GM23338 (cell line): ENCODE data around the gene RELL2. TPM values are rescaled to one million over a fixed set of nuclear protein-coding genes. Genes with fewer than 3 reads are reported as not detected.

Experiments used
- ATAC-seq: fragments of 200-7000 bp; cut with Tn5 transposase; 3 replicates; pipeline ENCODE4 v1.9.1; 2020
- DNase-seq: peaks from one replicate; pipeline ENCODE4 v3.0.0-alpha.2; 2015; ENCODE audit warnings: low spot score
- H2AFZ ChIP-seq: fragments of 200-600 bp; sonication (generic); 2 replicates; pipeline ENCODE4 v1.8.0; 2016; ENCODE audit warnings: antibody characterized with exemption, mild to moderate bottlenecking, moderate library complexity
- H3F3A ChIP-seq: fragments of 200-600 bp; sonication (generic); replicated peaks from 2 replicates; pipeline ENCODE4 v1.8.0; 2017; ENCODE audit warnings: antibody characterized with exemption, mixed run types, low read depth
- H3K27ac ChIP-seq: fragments of 200-600 bp; sonication (generic); 2 replicates; pipeline ENCODE4 v1.6.1; 2016; ENCODE audit warnings: low read depth
- H3K27me3 ChIP-seq: fragments of 200-600 bp; sonication (generic); 2 replicates; pipeline ENCODE4 v1.8.0; 2016; ENCODE audit warnings: mild to moderate bottlenecking, mixed run types, moderate library complexity; ENCODE audit not compliant: insufficient read depth
- H3K36me3 ChIP-seq: fragments of 200-600 bp; sonication (generic); 2 replicates; pipeline ENCODE4 v1.8.0; 2016; ENCODE audit warnings: mild to moderate bottlenecking; ENCODE audit not compliant: insufficient read depth
- H3K4me1 ChIP-seq: fragments of 200-600 bp; sonication (generic); 2 replicates; pipeline ENCODE4 v1.8.0; 2016; ENCODE audit warnings: mild to moderate bottlenecking, moderate library complexity; ENCODE audit not compliant: insufficient read depth
- H3K4me2 ChIP-seq: fragments of 200-600 bp; sonication (generic); 2 replicates; pipeline ENCODE4 v1.7.1; 2017; ENCODE audit warnings: mixed run types
- H3K4me3 ChIP-seq: fragments of 200-600 bp; sonication (generic); 2 replicates; pipeline ENCODE4 v1.6.1; 2016; ENCODE audit warnings: mixed run types
- H3K79me2 ChIP-seq: fragments of 200-600 bp; sonication (generic); replicated peaks from 2 replicates; pipeline ENCODE4 v1.8.0; 2017; ENCODE audit warnings: mild to moderate bottlenecking; ENCODE audit not compliant: insufficient read depth
- H3K9me2 ChIP-seq: fragments of 200-600 bp; sonication (generic); 2 replicates; pipeline ENCODE4 v1.8.0; 2017; ENCODE audit not compliant: insufficient read depth
- H4K20me1 ChIP-seq: fragments of 200-600 bp; sonication (generic); replicated peaks from 2 replicates; pipeline ENCODE4 v1.8.0; 2017; ENCODE audit warnings: mild to moderate bottlenecking; ENCODE audit not compliant: insufficient read depth
- H3K27ac Mint-ChIP-seq: 2 replicates; pipeline ENCODE4 v1.8.0; 2020; ENCODE audit warnings: inconsistent platforms, mild to moderate bottlenecking, moderate library complexity, mixed read lengths
- H3K27me3 Mint-ChIP-seq: 3 replicates; pipeline ENCODE4 v1.8.0; 2022; ENCODE audit warnings: low read depth, mild to moderate bottlenecking, moderate library complexity, mixed read lengths, inconsistent platforms; ENCODE audit not compliant: insufficient read depth, poor library complexity
- H3K36me3 Mint-ChIP-seq: 3 replicates; pipeline ENCODE4 v1.8.0; 2021; ENCODE audit warnings: low read depth, mild to moderate bottlenecking, inconsistent platforms, moderate library complexity, mixed read lengths
- H3K4me1 Mint-ChIP-seq: 3 replicates; pipeline ENCODE4 v1.8.0; 2020; ENCODE audit warnings: mild to moderate bottlenecking, inconsistent platforms, mixed read lengths
- H3K4me3 Mint-ChIP-seq: 3 replicates; pipeline ENCODE4 v1.8.0; 2021; ENCODE audit warnings: moderate library complexity, mild to moderate bottlenecking, inconsistent platforms, mixed read lengths
- H3K9me3 Mint-ChIP-seq: 3 replicates; pipeline ENCODE4 v1.8.0; 2020; ENCODE audit warnings: moderate library complexity, mild to moderate bottlenecking, inconsistent platforms, mixed read lengths
- CREB1 ChIP-seq: fragments of 250-450 bp; sonication (Bioruptor Pico); IDR thresholded peaks from 2 replicates; pipeline ENCODE4 v1.5.0; 2020; ENCODE audit warnings: low read depth, mild to moderate bottlenecking, moderate library complexity
- EZH2phosphoT487 ChIP-seq: fragments of 200-600 bp; sonication (generic); IDR thresholded peaks from one replicate; pipeline ENCODE4 v1.8.1; 2018; ENCODE audit warnings: antibody characterized with exemption; ENCODE audit not compliant: unreplicated experiment
- NANOG ChIP-seq: IDR thresholded peaks from 2 replicates; pipeline ENCODE4 v1.6.1; 2016; ENCODE audit warnings: antibody characterized with exemption, borderline replicate concordance
- POLR2AphosphoS5 ChIP-seq: IDR thresholded peaks from 2 replicates; pipeline ENCODE4 v1.6.1; 2016; ENCODE audit warnings: antibody characterized with exemption, low read depth
- ZNF114 ChIP-seq: fragments of 250-450 bp; sonication (Bioruptor Pico); IDR thresholded peaks from 2 replicates; pipeline ENCODE4 v1.5.0; 2020; ENCODE audit warnings: mild to moderate bottlenecking, moderate library complexity
- ZNF331 ChIP-seq: fragments of 250-450 bp; sonication (Bioruptor Pico); IDR thresholded peaks from 2 replicates; pipeline ENCODE4 v1.5.0; 2020; ENCODE audit warnings: low read depth, mild to moderate bottlenecking, moderate library complexity
- polyA plus RNA-seq: library from polyadenylated mRNA; unstranded; fragments of >200 nt; fragmentation: Nextera tagmentation; extraction: Ambion mirVana; gene quantifications from 2 replicates; pipeline ENCODE4 v1.2.1, GENCODE V29; 2016
- total RNA-seq: library from RNA; depleted of rRNA; stranded (reverse); fragments of >200 nt; shearing (Covaris generic); gene quantifications from 2 replicates; pipeline ENCODE4 v1.2.3, GENCODE V29; 2014
- TF ChIP-seq, protein P1 (sequence below), 2 experiments: fragments of 200-600 bp in 1 of 2; sonication (generic) in 1 of 2; conservative IDR thresholded peaks; 2 replicates each; pipeline versions ENCODE4 v1.5.1 to v1.6.1; 2016 to 2017; ENCODE audit warnings: antibody characterized with exemption in 2 of 2, low read depth in 2 of 2, mild to moderate bottlenecking in 2 of 2, moderate library complexity in 1 of 2
- TF ChIP-seq, protein P2 (sequence below): IDR thresholded peaks from one replicate; pipeline ENCODE4 v1.6.1; 2018; ENCODE audit warnings: antibody characterized with exemption; ENCODE audit not compliant: unreplicated experiment
- TF ChIP-seq, protein P3 (sequence below): IDR thresholded peaks from 2 replicates; pipeline ENCODE4 v1.6.1; 2016; ENCODE audit warnings: antibody characterized with exemption

The RELL2 gene
- total and polyA plus RNA-seq, 2 experiments from 2014 or later, result 20.4 to 30.6 TPM

DNA sequence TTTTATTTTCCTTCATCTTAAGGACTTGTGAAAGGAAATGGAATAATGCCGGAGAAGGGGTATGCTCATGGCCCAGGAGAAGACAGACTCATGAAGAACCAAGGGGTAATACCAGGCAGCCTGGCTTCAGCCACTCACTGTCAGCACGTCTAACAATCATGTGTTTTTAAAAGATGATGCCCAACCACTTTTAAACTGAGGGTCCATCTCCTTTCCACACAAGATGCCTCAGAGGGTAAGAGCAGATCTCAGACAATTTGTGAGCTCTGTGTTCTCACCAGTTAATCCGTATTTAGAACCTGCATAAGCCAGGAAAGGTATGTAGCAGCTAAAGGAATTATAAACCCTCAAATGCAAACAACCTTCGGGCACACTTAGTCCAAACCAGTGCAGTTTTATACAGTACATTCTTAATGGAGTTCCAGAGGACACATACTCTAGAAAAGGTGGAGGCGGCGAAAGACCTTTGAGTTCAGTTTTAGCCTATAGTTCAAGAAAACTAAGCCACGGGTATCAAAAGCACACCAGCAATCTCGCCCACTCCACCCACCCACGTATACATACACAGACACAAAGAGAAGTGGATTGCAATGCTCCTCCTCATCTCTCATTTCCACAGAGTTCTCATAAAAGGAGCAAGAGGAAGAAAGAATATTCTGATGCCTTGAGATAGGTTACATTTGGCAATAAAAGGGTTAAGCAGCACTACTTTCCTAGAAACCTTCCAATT is 20.6 kb upstream of the RELL2 start (continued):
- TF ChIP-seq, protein P1, sequence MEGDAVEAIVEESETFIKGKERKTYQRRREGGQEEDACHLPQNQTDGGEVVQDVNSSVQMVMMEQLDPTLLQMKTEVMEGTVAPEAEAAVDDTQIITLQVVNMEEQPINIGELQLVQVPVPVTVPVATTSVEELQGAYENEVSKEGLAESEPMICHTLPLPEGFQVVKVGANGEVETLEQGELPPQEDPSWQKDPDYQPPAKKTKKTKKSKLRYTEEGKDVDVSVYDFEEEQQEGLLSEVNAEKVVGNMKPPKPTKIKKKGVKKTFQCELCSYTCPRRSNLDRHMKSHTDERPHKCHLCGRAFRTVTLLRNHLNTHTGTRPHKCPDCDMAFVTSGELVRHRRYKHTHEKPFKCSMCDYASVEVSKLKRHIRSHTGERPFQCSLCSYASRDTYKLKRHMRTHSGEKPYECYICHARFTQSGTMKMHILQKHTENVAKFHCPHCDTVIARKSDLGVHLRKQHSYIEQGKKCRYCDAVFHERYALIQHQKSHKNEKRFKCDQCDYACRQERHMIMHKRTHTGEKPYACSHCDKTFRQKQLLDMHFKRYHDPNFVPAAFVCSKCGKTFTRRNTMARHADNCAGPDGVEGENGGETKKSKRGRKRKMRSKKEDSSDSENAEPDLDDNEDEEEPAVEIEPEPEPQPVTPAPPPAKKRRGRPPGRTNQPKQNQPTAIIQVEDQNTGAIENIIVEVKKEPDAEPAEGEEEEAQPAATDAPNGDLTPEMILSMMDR (conservative IDR thresholded peaks at IDR 0.05; ENCODE audit: low read depth in 2 of 2), result no peak
- TF ChIP-seq EZH2phosphoT487 (no peak), ZNF331 (CRISPR knock-in tag) (no peak), NANOG (no peak)
- TF ChIP-seq, protein P2, sequence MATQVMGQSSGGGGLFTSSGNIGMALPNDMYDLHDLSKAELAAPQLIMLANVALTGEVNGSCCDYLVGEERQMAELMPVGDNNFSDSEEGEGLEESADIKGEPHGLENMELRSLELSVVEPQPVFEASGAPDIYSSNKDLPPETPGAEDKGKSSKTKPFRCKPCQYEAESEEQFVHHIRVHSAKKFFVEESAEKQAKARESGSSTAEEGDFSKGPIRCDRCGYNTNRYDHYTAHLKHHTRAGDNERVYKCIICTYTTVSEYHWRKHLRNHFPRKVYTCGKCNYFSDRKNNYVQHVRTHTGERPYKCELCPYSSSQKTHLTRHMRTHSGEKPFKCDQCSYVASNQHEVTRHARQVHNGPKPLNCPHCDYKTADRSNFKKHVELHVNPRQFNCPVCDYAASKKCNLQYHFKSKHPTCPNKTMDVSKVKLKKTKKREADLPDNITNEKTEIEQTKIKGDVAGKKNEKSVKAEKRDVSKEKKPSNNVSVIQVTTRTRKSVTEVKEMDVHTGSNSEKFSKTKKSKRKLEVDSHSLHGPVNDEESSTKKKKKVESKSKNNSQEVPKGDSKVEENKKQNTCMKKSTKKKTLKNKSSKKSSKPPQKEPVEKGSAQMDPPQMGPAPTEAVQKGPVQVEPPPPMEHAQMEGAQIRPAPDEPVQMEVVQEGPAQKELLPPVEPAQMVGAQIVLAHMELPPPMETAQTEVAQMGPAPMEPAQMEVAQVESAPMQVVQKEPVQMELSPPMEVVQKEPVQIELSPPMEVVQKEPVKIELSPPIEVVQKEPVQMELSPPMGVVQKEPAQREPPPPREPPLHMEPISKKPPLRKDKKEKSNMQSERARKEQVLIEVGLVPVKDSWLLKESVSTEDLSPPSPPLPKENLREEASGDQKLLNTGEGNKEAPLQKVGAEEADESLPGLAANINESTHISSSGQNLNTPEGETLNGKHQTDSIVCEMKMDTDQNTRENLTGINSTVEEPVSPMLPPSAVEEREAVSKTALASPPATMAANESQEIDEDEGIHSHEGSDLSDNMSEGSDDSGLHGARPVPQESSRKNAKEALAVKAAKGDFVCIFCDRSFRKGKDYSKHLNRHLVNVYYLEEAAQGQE, result no peak

DNA sequence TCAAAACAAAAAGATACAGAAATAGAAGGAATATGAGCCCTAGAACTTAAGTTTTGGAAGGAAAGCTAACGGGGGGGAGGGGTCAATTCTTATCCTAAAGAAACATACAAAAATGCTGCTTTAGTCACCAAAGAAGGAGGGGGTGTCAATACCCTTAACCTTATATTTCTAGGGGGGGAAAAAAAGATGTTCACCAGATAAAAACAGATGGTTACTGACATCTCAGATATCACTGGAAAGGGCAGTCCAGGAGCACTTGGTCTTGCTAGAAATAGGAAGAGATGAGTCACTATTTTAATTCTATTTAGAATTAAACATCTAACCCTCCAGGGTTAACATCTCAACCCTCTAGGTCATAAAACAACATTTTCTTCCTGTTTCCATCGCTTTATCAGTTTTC is 19.7 kb upstream of the RELL2 start:
- no peaks in the 10 kb centered on the region for H3K9me2 ChIP-seq
- no peaks in the 10 kb centered on the region for H3K27me3 ChIP-seq
- H3K27ac ChIP-seq, result peak overlapping the region; percentile 91; the same call in 1 of the 2 replicates
- H3K36me3 ChIP-seq, result peaks cover 11% of the 10 kb centered on the region; the same call in 1 of the 2 replicates
- peak overlapping the region; percentile 72 for H3K4me3 ChIP-seq
- peaks cover 44% of the 10 kb centered on the region for H3K4me1 Mint-ChIP-seq
- no peaks in the 10 kb centered on the region for H3K9me3 Mint-ChIP-seq
- peaks cover 20% of the 10 kb centered on the region for H4K20me1 ChIP-seq
- H3K4me3 Mint-ChIP-seq, result peak overlapping the region; percentile 98
- peaks cover 44% of the 10 kb centered on the region for H3K4me1 ChIP-seq
- peaks cover 10% of the 10 kb centered on the region; the same call in 1 of the 2 replicates for H3F3A ChIP-seq
- H3K27me3 Mint-ChIP-seq, result peaks cover 8% of the 10 kb centered on the region
- peak overlapping the region; percentile 80 for H3K4me2 ChIP-seq
- DNase-seq (no peak), ATAC-seq (no peak)
- peaks cover 59% of the 10 kb centered on the region for H3K79me2 ChIP-seq
- H2AFZ ChIP-seq, result no peak overlapping the region
- peaks cover 20% of the 10 kb centered on the region for H3K36me3 Mint-ChIP-seq
- peak overlapping the region; percentile 4; the same call in 1 of the 2 replicates for H3K27ac Mint-ChIP-seq
- TF ChIP-seq CREB1, result no peak
- TF ChIP-seq EZH2phosphoT487, result no peak
- TF ChIP-seq ZNF114, result no peak
- TF ChIP-seq POLR2AphosphoS5, result no peak
- TF ChIP-seq, protein P3, sequence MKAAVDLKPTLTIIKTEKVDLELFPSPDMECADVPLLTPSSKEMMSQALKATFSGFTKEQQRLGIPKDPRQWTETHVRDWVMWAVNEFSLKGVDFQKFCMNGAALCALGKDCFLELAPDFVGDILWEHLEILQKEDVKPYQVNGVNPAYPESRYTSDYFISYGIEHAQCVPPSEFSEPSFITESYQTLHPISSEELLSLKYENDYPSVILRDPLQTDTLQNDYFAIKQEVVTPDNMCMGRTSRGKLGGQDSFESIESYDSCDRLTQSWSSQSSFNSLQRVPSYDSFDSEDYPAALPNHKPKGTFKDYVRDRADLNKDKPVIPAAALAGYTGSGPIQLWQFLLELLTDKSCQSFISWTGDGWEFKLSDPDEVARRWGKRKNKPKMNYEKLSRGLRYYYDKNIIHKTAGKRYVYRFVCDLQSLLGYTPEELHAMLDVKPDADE, result no peak
- TF ChIP-seq, protein P2, result no peak
- TF ChIP-seq, protein P1 (conservative IDR thresholded peaks at IDR 0.05; ENCODE audit: low read depth in 2 of 2), result no peak
